Nephron (organoid): Measurements from ENCODE around the gene FGF1.

Source experiments
- H3K27ac Mint-ChIP-seq, 3 experiments: 2 replicates each; pipeline ENCODE4 v1.8.0; 2020; ENCODE audit warnings: mixed read lengths in 3 of 3, mild to moderate bottlenecking in 2 of 3, moderate library complexity in 1 of 3
- H3K27me3 Mint-ChIP-seq: 2 replicates; pipeline ENCODE4 v1.8.0; 2021; ENCODE audit warnings: low read depth, mild to moderate bottlenecking, moderate library complexity, mixed read lengths
- H3K36me3 Mint-ChIP-seq: 2 replicates; pipeline ENCODE4 v1.8.0; 2020; ENCODE audit warnings: low read depth, mixed read lengths
- H3K4me1 Mint-ChIP-seq: 2 replicates; pipeline ENCODE4 v1.8.0; 2020; ENCODE audit warnings: mixed read lengths
- H3K4me3 Mint-ChIP-seq, 3 experiments: 2 replicates each; pipeline ENCODE4 v1.8.0; 2020; ENCODE audit warnings: mild to moderate bottlenecking in 3 of 3, mixed read lengths in 3 of 3, moderate library complexity in 2 of 3
- H3K9me3 Mint-ChIP-seq: 2 replicates; pipeline ENCODE4 v1.8.0; 2020; ENCODE audit warnings: mixed read lengths
- CTCF ChIP-seq, 3 experiments: fragments of 200-600 bp; sonication (generic); IDR thresholded peaks; one replicate each; pipeline ENCODE4 v1.5.0; 2021; ENCODE audit warnings: antibody characterized with exemption in 3 of 3; ENCODE audit not compliant: unreplicated experiment in 3 of 3

The FGF1 gene

GRCh38 chr5:142699184-142699720, 13.4 kb upstream of the FGF1 start:
- Mint-ChIP-seq H3K4me1 (peaks cover 37% of the 10 kb centered on the region), H3K4me3 (no peak overlapping the region), H3K27ac (peak overlapping the region; percentile 26 to 73 (median 73)), H3K27me3 (no peaks in the 10 kb centered on the region), H3K36me3 (no peaks in the 10 kb centered on the region), H3K9me3 (no peaks in the 10 kb centered on the region)
- TF ChIP-seq CTCF (IDR thresholded peaks at IDR 0.05; ENCODE audit: unreplicated experiment in 3 of 3) = peak; percentile 95 to 98 (median 97)

DNA sequence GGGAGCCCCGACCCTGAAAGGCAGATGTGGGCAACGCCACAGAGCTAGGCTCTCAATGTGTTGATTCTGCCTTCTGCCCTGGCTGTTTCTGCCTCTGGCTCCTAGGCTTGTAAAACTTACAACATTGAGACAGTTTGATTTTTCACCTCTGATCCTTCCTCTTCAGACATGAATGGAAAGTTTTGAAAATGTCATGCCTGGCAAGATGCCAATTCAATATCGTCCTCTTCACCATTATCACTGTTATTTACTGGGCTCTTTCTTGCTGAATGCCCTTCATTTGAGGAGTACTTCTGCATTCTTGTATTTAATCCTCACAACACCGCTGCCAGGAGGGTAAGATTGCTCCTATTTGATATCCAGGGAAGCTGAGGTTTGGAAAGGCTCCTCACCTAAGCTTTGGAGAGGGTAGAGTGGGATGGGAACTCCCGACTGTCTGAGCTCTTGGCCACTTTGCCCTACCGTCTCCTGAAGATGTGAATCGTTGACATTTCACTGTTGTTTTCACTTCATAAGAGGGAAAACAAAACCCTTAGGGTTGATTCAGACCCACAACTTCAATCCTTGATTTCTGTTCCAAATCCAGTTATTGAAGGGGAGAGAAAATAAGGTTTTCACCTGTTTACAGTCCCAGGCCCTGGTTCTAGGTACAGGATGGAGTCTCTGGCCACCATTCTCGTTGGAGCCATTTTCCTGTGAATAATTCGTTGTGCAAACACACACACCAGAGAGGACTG, 12.7 kb upstream of the FGF1 start:
- H3K9me3 Mint-ChIP-seq = no peaks in the 10 kb centered on the region
- no peaks in the 10 kb centered on the region for H3K36me3 Mint-ChIP-seq
- peaks cover 37% of the 10 kb centered on the region for H3K4me1 Mint-ChIP-seq
- no peak for TF ChIP-seq CTCF (IDR thresholded peaks at IDR 0.05; ENCODE audit: unreplicated experiment in 3 of 3)
- H3K27me3 Mint-ChIP-seq = no peaks in the 10 kb centered on the region
- H3K27ac Mint-ChIP-seq = peak overlapping the region; percentile 26 to 73 (median 73)
- H3K4me3 Mint-ChIP-seq = peak overlapping the region in 1 of 3 experiments; percentile 3

- Mint-ChIP-seq H3K4me1 (peaks cover 37% of the 10 kb centered on the region), H3K4me3 (peak overlapping the region; percentile 4 to 13 (median 9)), H3K27ac (peak overlapping the region; percentile 26 to 73 (median 73)), H3K36me3 (no peaks in the 10 kb centered on the region), H3K9me3 (no peaks in the 10 kb centered on the region), H3K27me3 (no peaks in the 10 kb centered on the region)
- TF ChIP-seq CTCF (IDR thresholded peaks at IDR 0.05; ENCODE audit: unreplicated experiment in 3 of 3) = no peak
These were observed 11.7 kb upstream of the FGF1 start for GRCh38 chr5:142697356-142698255.

- Mint-ChIP-seq H3K9me3 (no peaks in the 10 kb centered on the region), H3K27me3 (no peaks in the 10 kb centered on the region), H3K4me1 (peaks cover 37% of the 10 kb centered on the region), H3K27ac (peak overlapping the region; percentile 26 to 73 (median 73)), H3K4me3 (peak overlapping the region in 1 of 3 experiments; percentile 27), H3K36me3 (no peaks in the 10 kb centered on the region)
- no peak for TF ChIP-seq CTCF (IDR thresholded peaks at IDR 0.05; ENCODE audit: unreplicated experiment in 3 of 3)
These were observed 10.5 kb upstream of the FGF1 start for GRCh38 chr5:142696379-142696778.

DNA sequence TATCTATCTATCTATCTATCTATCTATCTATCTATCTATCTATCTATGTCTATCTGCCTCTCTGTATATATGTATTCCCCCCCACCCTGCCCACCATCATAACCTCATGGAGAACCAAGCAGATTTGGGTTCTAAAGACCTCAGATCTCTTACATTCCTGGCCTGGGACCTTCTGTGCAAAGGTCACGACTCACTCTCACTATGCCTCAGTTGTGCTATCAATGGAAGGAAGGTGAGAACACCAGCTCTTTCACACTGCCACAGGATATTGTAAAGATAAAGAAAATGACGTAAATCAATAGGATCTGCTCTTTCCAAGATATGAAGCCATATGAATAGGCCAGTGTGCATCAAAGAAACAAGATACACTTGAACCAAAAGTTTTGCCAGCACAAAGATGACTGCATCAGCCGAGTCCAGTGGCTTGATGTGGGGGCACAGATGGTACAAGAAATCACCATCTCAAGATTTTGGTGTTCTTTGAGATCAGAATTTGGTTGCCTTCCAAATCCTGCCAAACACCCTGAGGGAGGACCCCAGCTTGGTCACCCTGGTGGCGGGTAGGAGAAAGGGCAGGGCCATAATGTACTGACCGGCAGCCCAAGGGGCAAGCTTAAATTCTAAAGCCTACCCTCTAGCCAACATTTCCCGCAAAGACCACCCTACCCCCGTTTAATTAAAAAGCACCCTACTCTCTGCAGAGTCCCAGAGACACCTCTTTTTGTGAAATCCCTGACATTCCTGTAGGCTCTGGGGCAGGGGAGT, 8.4 kb upstream of the FGF1 start:
- peak overlapping the region in 1 of 3 experiments; percentile 9 for H3K27ac Mint-ChIP-seq
- no peaks in the 10 kb centered on the region for H3K27me3 Mint-ChIP-seq
- no peaks in the 10 kb centered on the region for H3K9me3 Mint-ChIP-seq
- H3K4me3 Mint-ChIP-seq = no peak overlapping the region
- no peaks in the 10 kb centered on the region for H3K36me3 Mint-ChIP-seq
- TF ChIP-seq CTCF (IDR thresholded peaks at IDR 0.05; ENCODE audit: unreplicated experiment in 3 of 3) = peak in 2 of 3 experiments; percentile 13 to 17
- peaks cover 36% of the 10 kb centered on the region for H3K4me1 Mint-ChIP-seq
